Right lobe of liver (tissue), 6 donors: ENCODE measurements around the gene GPS1. TPM values are rescaled to one million over a fixed set of nuclear protein-coding genes. Genes with fewer than 3 reads are reported as not detected.
A peak's percentile ranks its signal among the peaks of the same experiment; 100 is the strongest.

Source experiments
- ATAC-seq, 4 donors: fragments of 200-7000 bp; cut with Tn5 transposase; one replicate each; pipeline ENCODE4 v1.9.1; 2020; ENCODE audit warnings: mild to moderate bottlenecking in 4 of 4, moderate library complexity in 4 of 4
- DNase-seq, 3 donors: peaks; one replicate each; pipeline ENCODE4 v3.0.0-alpha.2; 2020
- H3K27ac ChIP-seq, 3 donors: fragments of 200-600 bp; one replicate each; pipeline ENCODE4 v1.8.0; 2022
- H3K27me3 ChIP-seq, 2 donors: fragments of 200-600 bp; one replicate each; pipeline ENCODE4 v1.8.0; 2022
- H3K36me3 ChIP-seq, 4 donors: fragments of 200-600 bp; sonication (generic) in 1 of 4; one replicate each; pipeline versions ENCODE4 v1.5.1 to v1.8.0; 2017 to 2022; ENCODE audit warnings: control low read depth in 1 of 4
- H3K4me1 ChIP-seq, 4 donors: fragments of 200-600 bp; sonication (generic) in 1 of 4; one replicate each; pipeline versions ENCODE4 v1.5.1 to v1.8.0; 2017 to 2022; ENCODE audit warnings: control low read depth in 1 of 4
- H3K4me3 ChIP-seq, 3 donors: fragments of 200-600 bp; one replicate each; pipeline ENCODE4 v1.8.0; 2022
- H3K9me3 ChIP-seq, 4 donors: fragments of 200-600 bp; sonication (generic) in 1 of 4; one replicate each; pipeline versions ENCODE4 v1.5.1 to v1.8.0; 2017 to 2022; ENCODE audit warnings: control low read depth in 1 of 4
- POLR2A ChIP-seq: fragments of 450-650 bp; IDR thresholded peaks from one replicate; pipeline ENCODE4 v1.6.1; 2017; ENCODE audit warnings: antibody characterized with exemption, mild to moderate bottlenecking
- WGBS: methylation state at CpG from one replicate; pipeline ENCODE4 v1.1.6; 2018; ENCODE audit warnings: low coverage, low lambda C conversion rate; ENCODE audit not compliant: insufficient coverage; ENCODE audit errors: missing lambda C conversion rate; 5-methylcytosine and 5-hydroxymethylcytosine counted together
- intact Hi-C, 2 donors: fragments of 100-400 bp; cut with DNase I; formaldehyde crosslinking; loops; one replicate each; pipeline versions ENCODE4 v1.11.2 to v1.14.1; 2022
- total RNA-seq, 6 experiments: library from RNA; depleted of rRNA in 2 of 6; stranded (reverse); fragments of >200 nt in 2 of 6; fragmentation: NEBNext Ultra II Directional in 3 of 6; extraction: Animal tissue kit (Norgen Biotek cat#: 25700) in 3 of 6; gene quantifications; one replicate each; pipeline versions ENCODE4 v1.1.0 to v1.2.4, GENCODE V29; 2016 to 2023
- TF ChIP-seq, protein P1 (sequence below), 4 donors: fragments of 200-600 bp in 3 of 4; fragments of 450-650 bp in 1 of 4; IDR thresholded peaks; one replicate each; pipeline versions ENCODE4 v1.5.1 to v1.8.0; 2016 to 2022; ENCODE audit warnings: antibody characterized with exemption in 4 of 4, mild to moderate bottlenecking in 2 of 4
- donor health status: DM: no; HTN: yes; CAD: no.
- donor health status: DM: no; HTN: no; CAD: no.
- donor health status: DM: no; HTN: no; CAD: no.
- donor health status: DM: no; HTN: yes; CAD: no.
- donor health status: DM: no; HTN: yes; CAD: no.

GPS1 gene
- total RNA-seq, 6 experiments from 2014 or later = 46.5 to 93.5 (median 62.1) TPM

DNA sequence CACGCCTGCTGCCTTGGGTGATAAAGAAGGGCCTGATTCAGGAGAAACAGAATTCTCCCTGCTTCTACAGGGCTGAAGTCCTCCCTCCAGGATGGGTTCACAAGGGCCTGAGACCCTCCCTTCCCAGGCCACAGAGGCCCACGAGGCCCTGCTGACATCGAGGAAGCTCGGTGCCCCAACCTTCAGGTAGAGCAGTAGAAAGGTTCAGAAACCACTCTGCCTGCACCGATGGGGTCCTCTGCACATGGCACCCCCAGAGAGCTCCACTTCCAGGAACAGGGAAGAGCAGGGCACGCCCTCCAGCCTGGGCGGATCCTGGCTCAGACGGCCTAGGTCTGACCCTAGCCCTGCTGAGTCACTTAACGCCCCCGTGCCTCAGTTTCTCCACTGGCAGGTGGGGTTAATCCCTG, 29.8 kb upstream of the GPS1 start:
- Histone ChIP-seq H3K27ac (peak overlapping the region in 2 of 3 donors; percentile 39 to 75), H3K27me3 (no peaks in the 10 kb centered on the region), H3K36me3 (peaks cover 0 to 8% (median 0%) of the 10 kb centered on the region in 4 donors), H3K9me3 (no peaks in the 10 kb centered on the region), H3K4me1 (peaks cover 0 to 37% (median 16%) of the 10 kb centered on the region in 4 donors), H3K4me3 (peak overlapping the region; percentile 84 to 96 (median 94))
- intact Hi-C loops = no loop called here
- no peak for TF ChIP-seq POLR2A
- TF ChIP-seq, protein P1, sequence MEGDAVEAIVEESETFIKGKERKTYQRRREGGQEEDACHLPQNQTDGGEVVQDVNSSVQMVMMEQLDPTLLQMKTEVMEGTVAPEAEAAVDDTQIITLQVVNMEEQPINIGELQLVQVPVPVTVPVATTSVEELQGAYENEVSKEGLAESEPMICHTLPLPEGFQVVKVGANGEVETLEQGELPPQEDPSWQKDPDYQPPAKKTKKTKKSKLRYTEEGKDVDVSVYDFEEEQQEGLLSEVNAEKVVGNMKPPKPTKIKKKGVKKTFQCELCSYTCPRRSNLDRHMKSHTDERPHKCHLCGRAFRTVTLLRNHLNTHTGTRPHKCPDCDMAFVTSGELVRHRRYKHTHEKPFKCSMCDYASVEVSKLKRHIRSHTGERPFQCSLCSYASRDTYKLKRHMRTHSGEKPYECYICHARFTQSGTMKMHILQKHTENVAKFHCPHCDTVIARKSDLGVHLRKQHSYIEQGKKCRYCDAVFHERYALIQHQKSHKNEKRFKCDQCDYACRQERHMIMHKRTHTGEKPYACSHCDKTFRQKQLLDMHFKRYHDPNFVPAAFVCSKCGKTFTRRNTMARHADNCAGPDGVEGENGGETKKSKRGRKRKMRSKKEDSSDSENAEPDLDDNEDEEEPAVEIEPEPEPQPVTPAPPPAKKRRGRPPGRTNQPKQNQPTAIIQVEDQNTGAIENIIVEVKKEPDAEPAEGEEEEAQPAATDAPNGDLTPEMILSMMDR (IDR thresholded peaks at IDR 0.05) = no peak
- DNase-seq (no peak), ATAC-seq (no peak)
- 0% methylated on average over 5 of the region's 10 CpGs for WGBS

DNA sequence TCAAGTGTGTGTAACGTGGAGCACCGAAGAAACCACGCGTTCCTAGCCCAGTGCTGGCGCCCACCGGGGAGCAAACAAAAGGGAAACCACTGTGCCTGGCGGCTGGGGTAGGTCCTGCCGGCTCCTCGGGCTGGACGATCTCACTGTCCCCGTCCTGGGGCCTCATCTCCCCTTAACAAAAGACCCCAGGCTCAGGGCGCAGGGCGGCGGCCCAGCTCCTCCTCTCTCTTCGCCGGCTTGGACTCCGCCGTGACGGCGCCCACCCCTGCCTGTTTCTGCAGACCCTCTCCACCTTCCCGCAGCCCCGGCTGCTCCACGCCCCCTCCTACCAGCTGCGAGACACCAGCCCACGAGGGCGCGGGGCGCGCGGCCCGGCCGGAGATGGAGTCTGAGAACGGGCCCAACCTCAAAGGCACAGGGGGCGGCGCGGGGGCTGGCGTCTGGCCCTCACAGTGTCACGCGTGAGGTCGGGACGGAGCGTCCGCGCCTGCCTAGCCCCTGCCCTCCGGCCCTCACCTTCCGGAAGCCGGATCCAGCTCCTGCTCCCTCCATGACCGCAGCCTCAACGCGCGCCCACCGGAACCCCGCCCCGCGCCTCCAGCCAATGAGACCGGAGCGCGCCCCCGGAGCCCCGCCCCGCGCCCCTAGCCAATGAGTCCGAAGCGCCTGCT, 29.3 kb upstream of the GPS1 start, which contains the start of gene CENPX:
Gene CENPX, minus strand, starts transcription at position 569 of the 671 bp plus-strand sequence. Its CDS starts 17 bp downstream, at position 552.
- no peaks in the 10 kb centered on the region for H3K9me3 ChIP-seq
- TF ChIP-seq, protein P1 (IDR thresholded peaks at IDR 0.05) = peak in 1 of 4 donors; percentile 4
- TF ChIP-seq POLR2A = peak; percentile 65
- peak within 1 kb of the TSS; percentile 53 to 75 (median 63) for H3K27ac ChIP-seq
- intact Hi-C loops = no loop called here
- 5% methylated on average over 13 of the region's 64 CpGs for WGBS
- no peaks in the 10 kb centered on the region for H3K27me3 ChIP-seq
- peaks cover 0 to 6% (median 0%) of the 10 kb centered on the region in 4 donors for H3K36me3 ChIP-seq
- peak within 1 kb of the TSS; percentile 84 to 96 (median 94) for H3K4me3 ChIP-seq
- H3K4me1 ChIP-seq = peaks cover 0 to 37% (median 17%) of the 10 kb centered on the region in 4 donors
- no peak for ATAC-seq
- DNase-seq = no peak

DNA sequence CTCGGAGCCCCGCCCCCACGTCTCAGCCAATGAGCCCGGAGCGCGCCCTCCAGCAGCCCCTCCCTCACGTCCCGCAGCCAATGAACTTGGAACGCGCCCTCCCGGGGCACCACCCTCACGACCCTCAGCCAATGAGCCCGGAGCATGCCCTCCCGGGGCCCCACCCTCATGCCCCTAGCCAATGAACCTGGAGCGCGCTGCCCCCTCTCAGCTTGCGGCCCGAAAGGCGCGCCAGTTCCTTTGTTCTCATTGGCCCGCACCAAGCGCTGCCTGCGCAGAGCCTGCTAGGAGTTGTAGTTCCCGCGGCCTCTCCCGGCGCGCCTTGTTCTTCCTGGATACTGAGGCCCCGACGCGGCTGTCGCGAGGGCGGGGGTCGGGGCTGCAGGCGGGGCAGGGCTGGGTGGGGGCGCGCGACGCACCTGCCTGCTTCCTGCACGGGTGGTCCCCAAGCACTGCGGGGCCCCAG, 28.7 kb upstream of the GPS1 start, which contains the start of gene LRRC45:
Gene LRRC45, plus strand, starts transcription at position 325 of the 466 bp plus-strand sequence. CDS start 339 bp downstream, outside the sequence.
- DNase-seq = peak; percentile 100
- no CpG with 5 or more reads among the region's 42 CpGs for WGBS

DNA sequence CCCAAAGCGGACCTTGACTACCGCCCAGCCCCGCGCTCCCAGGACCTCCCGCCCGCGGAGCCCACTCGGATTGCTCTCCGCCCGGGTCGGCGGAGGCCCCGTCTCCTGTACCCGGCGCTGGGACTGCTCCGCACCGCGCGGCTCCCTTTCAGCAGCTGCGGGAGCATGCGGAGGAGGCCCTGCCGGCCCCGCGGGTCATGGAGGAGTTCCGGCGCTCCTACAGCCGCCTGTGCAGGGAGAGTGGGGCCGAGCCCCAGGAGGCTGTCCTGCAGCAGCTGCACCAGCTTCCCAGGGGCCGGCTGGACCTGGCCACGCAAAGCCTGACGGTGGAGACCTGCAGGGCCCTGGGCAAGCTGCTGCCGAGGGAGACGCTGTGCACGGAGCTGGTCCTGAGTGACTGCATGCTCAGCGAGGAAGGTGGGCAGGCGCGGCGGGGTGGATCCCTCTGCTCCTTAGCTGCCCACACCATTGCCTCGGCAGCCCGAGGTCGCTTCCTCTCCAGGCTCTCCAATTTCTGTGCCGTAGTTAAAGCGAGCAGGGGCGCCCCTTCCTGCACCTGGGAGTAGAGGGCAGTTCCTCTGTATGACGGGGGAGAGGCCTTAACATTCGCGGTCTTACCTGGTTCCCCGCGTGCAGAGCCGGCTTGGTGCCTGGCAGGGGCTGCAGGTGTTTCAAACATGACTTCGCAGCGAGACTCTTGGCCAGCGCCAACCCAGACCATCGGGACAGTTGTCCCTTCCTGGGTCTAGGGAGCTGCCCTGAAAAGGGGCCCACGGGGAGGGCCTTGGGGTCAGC, 28.1 kb upstream of the GPS1 start:
- no peaks in the 10 kb centered on the region for H3K9me3 ChIP-seq
- peak overlapping the region in 2 of 3 donors; percentile 42 to 53 for H3K27ac ChIP-seq
- peaks cover 0 to 37% (median 17%) of the 10 kb centered on the region in 4 donors for H3K4me1 ChIP-seq
- H3K27me3 ChIP-seq = no peaks in the 10 kb centered on the region
- WGBS = 0% methylated on average over 9 of the region's 55 CpGs
- peak overlapping the region; percentile 79 to 80 (median 79) for H3K4me3 ChIP-seq
- DNase-seq (no peak), ATAC-seq (no peak)
- H3K36me3 ChIP-seq = no peaks in the 10 kb centered on the region
- TF ChIP-seq, protein P1 (IDR thresholded peaks at IDR 0.05) = no peak
- no peak for TF ChIP-seq POLR2A
- intact Hi-C loops = no loop called here

More for the DNA sequence above, 28.7 kb upstream of the GPS1 start, which contains the start of gene LRRC45:
- Histone ChIP-seq H3K36me3 (peaks cover 0 to under 1% (median 0%) of the 10 kb centered on the region in 4 donors), H3K9me3 (no peaks in the 10 kb centered on the region), H3K4me1 (peaks cover 0 to 37% (median 17%) of the 10 kb centered on the region in 4 donors), H3K4me3 (peak within 1 kb of the TSS; percentile 84 to 96 (median 94)), H3K27ac (peak within 1 kb of the TSS; percentile 53 to 75 (median 63)), H3K27me3 (no peaks in the 10 kb centered on the region)
- intact Hi-C loops = no loop called here
- TF ChIP-seq, protein P1 (IDR thresholded peaks at IDR 0.05) = no peak
- TF ChIP-seq POLR2A = no peak
- ATAC-seq = peak; percentile 77 to 90 (median 86)
